ENCODE measurements around the gene TPBGL. TPM values are rescaled to one million over a fixed set of nuclear protein-coding genes. Genes with fewer than 3 reads are reported as not detected.

Gene TPBGL
- total and polyA plus RNA-seq, 5 experiments from 2014 or later, result 0.09 to 0.24 (median 0.16) TPM

GRCh38 chr11:75291741-75292140, 51.2 kb downstream of the TPBGL start:
- Mint-ChIP-seq H3K4me3 (peak overlapping the region in 1 of 10 donors; percentile 19), H3K36me3 (peaks cover 0 to 54% (median 7%) of the 10 kb centered on the region in 3 donors), H3K27ac (peak overlapping the region in 5 of 10 donors; percentile 38 to 86 (median 82)), H3K27me3 (no peaks in the 10 kb centered on the region), H3K9me3 (no peaks in the 10 kb centered on the region), H3K4me1 (peaks cover 32 to 41% (median 35%) of the 10 kb centered on the region in 4 donors)
- ATAC-seq (no peak), DNase-seq (no peak)
- POLR2A ChIA-PET, result no interaction called here

- ATAC-seq, result no peak
- H3K27me3 Mint-ChIP-seq, result no peaks in the 10 kb centered on the region
- DNase-seq, result no peak
- H3K4me1 Mint-ChIP-seq, result peaks cover 33 to 41% (median 34%) of the 10 kb centered on the region in 4 donors
- peaks cover 0 to 50% (median 9%) of the 10 kb centered on the region in 3 donors for H3K36me3 Mint-ChIP-seq
- no peaks in the 10 kb centered on the region for H3K9me3 Mint-ChIP-seq
- peak overlapping the region in 7 of 10 donors; percentile 21 to 93 (median 81) for H3K27ac Mint-ChIP-seq
- H3K4me3 Mint-ChIP-seq, result no peak overlapping the region
- POLR2A ChIA-PET, result no interaction called here
Observed at GRCh38 chr11:75292943-75293342, 52.4 kb downstream of the TPBGL start.

Other genes with a start within 250 kb of the TPBGL start
- not detected for gene OR2AT4, start 143.9 kb upstream of the TPBGL start, total RNA-seq
- not detected for gene OR2AT4, start 143.9 kb upstream of the TPBGL start, polyA plus RNA-seq
- 1 to 10 TPM in 1 of 2 experiments, under 1 TPM in 1; 0.99 to 2.3 TPM for gene SLCO2B1, start 89.7 kb upstream of the TPBGL start, total RNA-seq
- gene SLCO2B1, start 89.7 kb upstream of the TPBGL start, polyA plus RNA-seq, result not detected
- 10 to 100 TPM; 60.0 to 65.3 TPM for gene ARRB1, start 110.9 kb downstream of the TPBGL start, total RNA-seq
- 10 to 100 TPM in 1 of 3 donors, 1 to 10 TPM in 2; 7.6 to 12.2 (median 9.0) TPM for gene ARRB1, start 110.9 kb downstream of the TPBGL start, polyA plus RNA-seq
- gene RPS3, start 158.7 kb downstream of the TPBGL start, total RNA-seq, result 1,000 to 10,000 TPM; 5,159 to 5,268 TPM
- gene RPS3, start 158.7 kb downstream of the TPBGL start, polyA plus RNA-seq, result 1,000 to 10,000 TPM; 6,922 to 7,216 (median 7,023) TPM
- gene KLHL35, start 192.4 kb downstream of the TPBGL start, total RNA-seq, result 1 to 10 TPM in 1 of 2 experiments, under 1 TPM in 1; 0.66 to 1.3 TPM
- 1 to 10 TPM in 1 of 3 donors, under 1 TPM in 2; 0.38 to 1.2 (median 0.74) TPM for gene KLHL35, start 192.4 kb downstream of the TPBGL start, polyA plus RNA-seq